GM18909 (cell line): ENCODE data around the gene HMCN2.
"Not testable (repeated sequence)": the region's sequence is repeated elsewhere in the genome, so short reads cannot be mapped to it uniquely, and the experiment has no call there.

Experiments used
- ATAC-seq: cut with Tn5 transposase; IDR thresholded peaks from one replicate; pipeline ENCODE4 v1.9.1; 2021; ENCODE audit warnings: mild to moderate bottlenecking; ENCODE audit not compliant: unreplicated experiment, poor library complexity

Gene HMCN2

GRCh38 chr9:130263601-130264413, 1.8 kb upstream of the HMCN2 start:
- ATAC-seq: no peak

- ATAC-seq: no peak
Observed at GRCh38 chr9:130264414-130265350, 878 bp upstream of the HMCN2 start.

DNA sequence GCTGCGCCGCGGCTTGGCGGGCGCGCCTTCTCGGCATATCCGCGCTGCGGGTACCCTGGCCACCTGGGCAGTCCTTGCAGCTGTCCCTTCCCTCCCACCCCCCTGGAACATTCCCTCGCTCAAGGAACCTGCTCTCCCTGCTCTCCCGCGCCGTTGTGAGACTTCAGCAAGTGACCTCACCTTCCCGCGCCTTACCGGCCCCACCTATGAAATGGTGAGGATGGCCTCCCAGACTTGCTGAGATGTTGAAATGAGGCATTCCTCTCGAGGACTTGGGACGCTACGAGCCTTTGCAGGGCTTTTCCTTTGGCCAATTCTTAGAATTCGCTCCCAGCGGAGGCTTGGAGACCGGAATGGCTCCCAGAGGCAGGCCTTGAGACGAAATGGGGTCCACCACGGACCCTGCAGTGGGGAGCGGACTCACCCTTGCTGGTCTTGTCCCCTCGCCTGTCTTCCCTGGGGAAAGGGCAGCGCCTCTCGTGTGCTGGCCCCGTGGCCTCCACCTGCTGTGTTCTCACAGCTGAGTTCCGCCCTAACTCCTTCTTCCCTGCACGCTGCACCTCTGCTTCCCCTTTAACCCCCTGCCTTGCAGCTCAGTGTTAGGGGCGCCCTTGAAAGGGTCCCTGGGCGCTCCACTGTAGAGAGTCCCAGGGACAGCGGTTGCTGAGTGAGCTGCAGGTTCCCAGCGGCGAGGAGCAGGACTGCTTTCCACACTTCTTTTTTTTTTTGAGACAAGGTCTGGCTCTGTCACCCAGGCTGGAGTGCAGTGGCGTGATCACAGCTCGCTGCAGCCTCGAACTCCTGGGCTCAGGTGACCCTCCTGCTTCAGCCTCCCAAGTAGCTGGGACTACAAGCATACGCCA, 907 bp downstream of the HMCN2 start:
- ATAC-seq: no peak

- no peak for ATAC-seq
Observed at GRCh38 chr9:130267930-130268329, 2.4 kb downstream of the HMCN2 start.

- ATAC-seq: no peak
Observed at GRCh38 chr9:130268521-130269211, 3.1 kb downstream of the HMCN2 start.

GRCh38 chr9:130271473-130271872, 5.9 kb downstream of the HMCN2 start:
- ATAC-seq: no peak

- ATAC-seq: no peak
Observed at GRCh38 chr9:130275156-130275555, 9.6 kb downstream of the HMCN2 start.

- ATAC-seq: no peak
Observed at GRCh38 chr9:130276121-130276520, 10.6 kb downstream of the HMCN2 start.

GRCh38 chr9:130276955-130277354, 11.4 kb downstream of the HMCN2 start:
- no peak for ATAC-seq

GRCh38 chr9:130277525-130277924, 12.0 kb downstream of the HMCN2 start:
- ATAC-seq: not testable (repeated sequence)

DNA sequence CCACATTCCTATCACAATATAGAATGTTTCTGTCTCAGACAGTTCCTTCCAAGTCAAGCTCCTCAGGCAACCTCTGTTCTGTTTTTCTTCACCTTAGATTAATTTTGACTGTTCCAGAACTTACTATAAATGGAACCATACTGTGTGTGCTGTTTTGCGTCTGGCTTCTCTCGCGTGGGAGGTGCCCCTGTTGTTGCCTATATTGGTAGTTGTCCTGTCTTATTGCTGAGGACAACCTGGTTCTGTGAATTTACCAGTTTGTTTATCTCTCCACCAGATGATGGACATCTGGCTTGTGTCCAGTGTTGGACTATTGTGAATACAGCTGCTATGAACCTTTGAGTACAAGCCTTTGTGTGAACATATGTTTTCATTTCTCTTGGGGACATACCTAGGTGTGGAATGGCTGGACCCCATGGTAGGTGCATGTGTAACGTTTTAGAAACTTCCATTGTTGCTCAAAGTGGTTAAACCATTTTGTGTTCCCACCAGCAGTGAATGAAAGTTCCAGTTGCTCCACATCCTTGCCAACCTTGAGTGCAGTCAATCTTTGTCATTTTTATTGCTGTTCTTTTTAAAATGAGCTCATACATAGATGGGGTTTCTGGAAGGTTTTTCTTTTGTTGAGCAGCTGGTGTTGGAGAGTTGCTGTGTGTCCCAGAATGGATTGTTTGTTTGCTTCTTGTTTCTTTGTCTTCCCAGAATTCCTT, 18.1 kb downstream of the HMCN2 start:
- no peak for ATAC-seq

DNA sequence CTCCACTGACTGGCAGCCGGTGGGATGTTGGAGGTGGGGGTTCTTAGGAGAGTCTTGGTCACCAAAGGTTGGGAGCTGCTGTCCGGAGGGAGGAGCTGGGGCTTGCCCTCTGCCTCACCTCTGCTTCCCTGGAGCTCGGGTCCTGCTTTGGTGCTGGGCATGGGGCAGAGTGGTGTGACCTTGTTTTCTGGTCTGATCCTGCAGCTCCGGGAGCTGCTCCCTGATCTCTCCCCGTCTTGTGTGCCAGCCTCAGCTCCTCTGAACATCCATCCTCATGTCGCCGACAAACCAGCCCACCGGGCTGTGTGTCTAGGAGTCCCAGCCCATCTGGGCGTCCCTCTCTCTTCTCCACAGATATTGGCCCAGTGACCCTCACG, 18.7 kb downstream of the HMCN2 start:
- ATAC-seq: no peak

DNA sequence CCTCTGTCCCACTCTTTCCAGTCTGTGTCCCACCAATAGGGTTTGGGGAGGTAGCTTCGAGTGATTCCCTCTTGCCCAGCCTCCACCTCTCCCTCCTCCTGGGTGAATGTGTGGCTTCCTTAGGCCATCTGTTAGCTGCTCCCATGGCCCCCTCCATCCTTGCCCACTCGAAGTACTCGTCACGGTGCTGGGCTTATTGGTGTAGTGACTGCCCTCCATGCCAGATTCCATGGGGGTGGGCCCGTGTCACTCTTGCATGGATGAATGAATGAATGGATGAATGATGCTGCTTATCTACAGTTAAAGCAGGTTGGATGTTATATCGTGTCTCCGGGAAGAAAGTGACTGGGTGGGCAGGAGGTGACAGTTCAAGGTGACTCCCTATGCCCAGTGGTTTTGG, 19.1 kb downstream of the HMCN2 start:
- ATAC-seq: no peak

GRCh38 chr9:130285271-130285670, 19.7 kb downstream of the HMCN2 start:
- ATAC-seq: no peak

DNA sequence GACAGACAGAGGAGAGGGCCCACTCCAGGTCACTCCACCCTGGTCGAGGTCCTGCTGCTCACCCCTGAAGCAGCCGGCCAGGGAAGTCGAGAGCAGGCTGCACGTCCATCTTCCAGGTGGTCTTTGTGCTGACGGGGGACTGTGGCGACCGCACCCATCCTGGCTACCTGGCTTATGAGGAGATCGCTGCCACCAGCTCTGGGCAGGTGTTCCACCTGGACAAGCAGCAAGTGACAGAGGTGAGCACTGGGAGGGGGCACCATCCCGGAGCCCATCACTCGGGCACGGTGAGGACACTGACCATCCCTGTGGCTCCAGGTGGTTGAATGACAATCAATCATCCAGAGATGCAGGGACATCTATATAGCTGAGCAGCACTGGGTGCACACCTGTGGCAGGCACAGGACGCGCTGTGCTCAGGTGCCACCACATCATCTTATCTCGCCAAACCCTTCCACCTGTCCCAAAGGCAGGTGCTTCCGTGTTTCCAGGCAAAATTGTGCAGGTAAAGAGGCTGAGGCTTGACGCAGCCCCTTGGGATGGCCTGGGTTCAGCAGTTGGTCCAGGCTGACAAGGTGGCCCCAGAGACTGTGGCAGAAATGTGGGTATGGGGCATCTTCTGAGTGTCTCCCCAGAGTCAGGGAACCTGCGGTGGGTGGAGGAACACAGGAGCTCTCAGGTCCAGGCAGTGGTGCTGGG, 20.7 kb downstream of the HMCN2 start:
- no peak for ATAC-seq

DNA sequence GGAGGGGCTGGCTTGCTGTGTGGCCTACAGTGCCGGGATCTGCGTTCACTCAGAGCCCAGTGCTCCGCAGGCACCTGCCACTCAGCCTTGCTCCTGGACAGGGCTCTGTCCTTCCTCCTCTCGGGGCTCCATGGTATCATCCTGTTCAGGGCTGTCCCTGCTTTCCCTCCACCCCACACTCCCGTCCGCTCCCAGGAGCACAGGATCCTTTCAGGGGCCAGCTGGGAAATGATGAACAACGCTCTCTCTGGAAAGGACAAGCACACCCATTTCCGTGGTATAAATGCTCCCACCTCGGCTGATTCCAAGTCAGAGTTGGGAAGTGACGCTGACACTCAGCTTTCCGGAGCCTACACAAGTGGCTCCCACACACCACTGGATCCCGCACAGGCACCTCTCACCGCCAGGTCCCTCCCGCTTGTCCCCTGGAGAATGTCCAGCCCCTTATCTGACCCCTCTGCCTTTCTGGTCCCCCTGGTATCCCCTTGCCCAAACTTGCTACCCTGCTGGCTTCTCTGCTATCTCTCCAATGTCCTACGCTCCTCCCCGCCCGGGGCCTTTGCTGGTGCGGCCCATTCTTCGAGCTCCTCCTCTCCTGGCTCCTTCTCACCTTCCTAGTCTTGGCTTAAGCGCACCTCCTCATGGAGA, 21.3 kb downstream of the HMCN2 start:
- ATAC-seq: no peak

GRCh38 chr9:130287736-130288135, 22.2 kb downstream of the HMCN2 start:
- ATAC-seq: no peak

DNA sequence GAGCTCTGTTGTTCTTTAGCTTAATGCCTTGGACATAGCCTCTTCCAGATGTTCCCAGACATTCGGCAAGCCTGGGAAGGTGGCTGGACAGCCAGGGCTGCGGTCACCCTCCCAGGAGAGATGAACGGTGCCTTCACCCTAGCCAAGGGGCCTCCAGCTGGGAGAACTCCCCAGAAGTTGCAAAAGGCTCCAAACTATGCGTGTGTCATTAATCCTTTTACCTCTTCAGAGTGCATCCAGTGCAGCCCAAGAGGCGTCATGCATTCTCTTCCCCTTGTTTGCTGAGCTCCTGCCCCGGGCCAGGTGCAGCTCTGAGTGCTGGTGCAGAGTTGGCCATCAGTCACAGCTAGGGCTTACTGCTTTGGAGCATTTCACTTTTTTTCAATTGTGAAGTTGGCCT, 22.8 kb downstream of the HMCN2 start:
- no peak for ATAC-seq
